K562 (cell line): ENCODE measurements around the gene CHST2. TPM values are rescaled to one million over a fixed set of nuclear protein-coding genes. Genes with fewer than 3 reads are reported as not detected.

Source experiments
- BRCA1 ChIP-seq, 2 experiments: fragments of 450-650 bp in 1 of 2; sonication (generic) in 1 of 2; formaldehyde crosslinking in 1 of 2; IDR thresholded peaks; 2 replicates each; pipeline versions ENCODE4 v1.5.0 to v1.6.1; 2017 to 2020; ENCODE audit warnings: mild to moderate bottlenecking in 1 of 2, missing genetic modification reagents in 1 of 2
- CTCFL ChIP-seq: IDR thresholded peaks from 2 replicates; pipeline ENCODE4 v1.6.1; 2011; ENCODE audit warnings: borderline replicate concordance, low read depth, mild to moderate bottlenecking, moderate library complexity, low read length; ENCODE audit not compliant: insufficient read depth, poor library complexity, severe bottlenecking
- EP400 ChIP-seq: fragments of 450-650 bp; IDR thresholded peaks from 2 replicates; pipeline ENCODE4 v1.6.1; 2017; ENCODE audit warnings: antibody characterized with exemption, mild to moderate bottlenecking, moderate library complexity
- FOXM1 ChIP-seq, 2 experiments: fragments of 450-650 bp in 1 of 2; sonication (generic) in 1 of 2; formaldehyde crosslinking in 1 of 2; IDR thresholded peaks; 2 replicates each; pipeline versions ENCODE4 v1.6.1 to v1.9.0; 2017 to 2022; ENCODE audit warnings: low read depth in 2 of 2, mild to moderate bottlenecking in 2 of 2, missing genetic modification reagents in 1 of 2, moderate library complexity in 1 of 2
- GTF3C2 ChIP-seq: IDR thresholded peaks from 3 replicates; pipeline ENCODE4 v1.6.1; 2011; ENCODE audit warnings: borderline replicate concordance, mild to moderate bottlenecking, moderate library complexity; ENCODE audit not compliant: insufficient read length; ENCODE audit errors: extremely low read depth
- HDAC6 ChIP-seq: IDR thresholded peaks from 2 replicates; pipeline ENCODE4 v1.6.1; 2012; ENCODE audit warnings: low read depth, mild to moderate bottlenecking, control low read depth, inconsistent platforms, low read length, moderate library complexity
- HES1 ChIP-seq: fragments of 450-650 bp; IDR thresholded peaks from 2 replicates; pipeline ENCODE4 v1.6.1; 2016; ENCODE audit warnings: low read depth, mild to moderate bottlenecking, moderate library complexity
- HLTF ChIP-seq: fragments of 450-650 bp; IDR thresholded peaks from 2 replicates; pipeline ENCODE4 v1.6.1; 2016
- HMGN3 ChIP-seq: IDR thresholded peaks from 2 replicates; pipeline ENCODE4 v1.6.1; 2011; ENCODE audit warnings: borderline replicate concordance, low read depth, mild to moderate bottlenecking, mixed read lengths, low read length; ENCODE audit not compliant: insufficient read length; ENCODE audit errors: extremely low read depth
- HOXB6 ChIP-seq: fragments of 250-450 bp; sonication (Bioruptor Pico); IDR thresholded peaks from 2 replicates; pipeline ENCODE4 v1.5.1; 2022; ENCODE audit warnings: mild to moderate bottlenecking, borderline replicate concordance
- ILF3 ChIP-seq: fragments of 450-650 bp; IDR thresholded peaks from 2 replicates; pipeline ENCODE4 v1.6.1; 2018; ENCODE audit warnings: antibody characterized with exemption, mild to moderate bottlenecking, moderate library complexity, borderline replicate concordance
- MAFK ChIP-seq: IDR thresholded peaks from 2 replicates; pipeline ENCODE4 v1.6.1; 2011; ENCODE audit warnings: low read length, improper control_type of control experiment
- NR3C1 ChIP-seq: sonication (generic); formaldehyde crosslinking; IDR thresholded peaks from 2 replicates; pipeline ENCODE4 v1.8.1; 2022; ENCODE audit warnings: missing genetic modification reagents
- PHF8 ChIP-seq: fragments of 200-600 bp; sonication (generic); IDR thresholded peaks from 2 replicates; pipeline ENCODE4 v1.6.1; 2012; ENCODE audit warnings: mixed run types, mild to moderate bottlenecking, inconsistent platforms, low read length, moderate library complexity, borderline replicate concordance
- RBM25 ChIP-seq: fragments of 200-400 bp; formaldehyde crosslinking; IDR thresholded peaks from 2 replicates; pipeline ENCODE4 v1.6.1; 2018; ENCODE audit warnings: low read length, low read depth, moderate library complexity; ENCODE audit not compliant: severe bottlenecking
- ZFP30 ChIP-seq: fragments of 250-450 bp; sonication (Bioruptor Pico); IDR thresholded peaks from 2 replicates; pipeline ENCODE4 v1.8.0; 2022; ENCODE audit warnings: moderate library complexity, mild to moderate bottlenecking, inconsistent platforms, borderline replicate concordance
- ZFP36 ChIP-seq: fragments of 150-350 bp; IDR thresholded peaks from 2 replicates; pipeline ENCODE4 v1.6.1; 2018; ENCODE audit warnings: low read length, low read depth; ENCODE audit not compliant: partially characterized antibody
- ZNF165 ChIP-seq: fragments of 250-450 bp; sonication (Bioruptor Pico); IDR thresholded peaks from 2 replicates; pipeline ENCODE4 v1.4.0; 2020; ENCODE audit warnings: borderline replicate concordance
- ZNF395 ChIP-seq: fragments of 200-800 bp; sonication (Bioruptor generic); IDR thresholded peaks from 2 replicates; pipeline ENCODE4 v1.6.1; 2017; ENCODE audit warnings: missing genetic modification characterization, missing compliant biosample characterization
- ZZZ3 ChIP-seq: fragments of 450-650 bp; IDR thresholded peaks from 2 replicates; pipeline ENCODE4 v1.6.1; 2016; ENCODE audit warnings: antibody characterized with exemption, mild to moderate bottlenecking, moderate library complexity
- polyA plus RNA-seq, 8 experiments: library from polyadenylated mRNA; depleted of rRNA in 4 of 8; stranded (reverse) in 5 of 8; unstranded in 3 of 8; fragments of >200 nt; fragmentation: Nextera tagmentation in 2 of 8; fragmentation: Illumina TruSeq in 1 of 8; extraction: Ambion mirVana in 2 of 8; extraction: Trizol in 1 of 8; gene quantifications; 2 replicates each; pipeline versions ENCODE4 v1.2.1 to v1.2.3, GENCODE V29; 2011 to 2014; ENCODE audit warnings: inconsistent platforms in 1 of 8, missing spikeins in 1 of 8
- total RNA-seq, 7 experiments: library from RNA; depleted of rRNA in 6 of 7; stranded (reverse); fragments of >200 nt in 6 of 7; fragmentation: Illumina TruSeq in 2 of 7; extraction: Trizol in 2 of 7; gene quantifications; 2 replicates each; pipeline versions ENCODE4 v1.2.1 to v1.2.3, GENCODE V29; 2011 to 2021; ENCODE audit warnings: low replicate concordance in 1 of 7

Gene CHST2
- total and polyA plus RNA-seq, 9 of the 15 experiments (the other 6 are each of a cell fraction or from before 2014, with no cell fraction given): 3.4 to 60.3 (median 13.9) TPM

GRCh38 chr3:143120716-143121240 is 1.2 kb downstream of the CHST2 start (continued):
- TF ChIP-seq HDAC6 (0 out of 2 replicates have a peak, but pooled peaks have one; percentile 55), ILF3 (no peak), HES1 (no peak), PHF8 (0 out of 2 replicates have a peak, but pooled peaks have one; percentile 4), GTF3C2 (peak; percentile 11), RBM25 (peak; percentile 76), BRCA1 (IDR thresholded peaks at IDR 0.05) (no peak), BRCA1 (CRISPR knock-in tag; IDR thresholded peaks at IDR 0.05) (no peak), HLTF (no peak), ZFP30 (CRISPR knock-in tag) (no peak), ZZZ3 (no peak), FOXM1 (IDR thresholded peaks at IDR 0.05; ENCODE audit: low read depth) (no peak), FOXM1 (CRISPR knock-in tag; IDR thresholded peaks at IDR 0.05; ENCODE audit: low read depth) (peak; percentile 32; the same call in 1 of the 2 replicates), NR3C1 (CRISPR knock-in tag) (no peak), HOXB6 (CRISPR knock-in tag) (no peak), ZNF395 (0 out of 2 replicates have a peak, but pooled peaks have one; percentile 2), ZFP36 (peak; percentile 92), ZNF165 (CRISPR knock-in tag) (no peak), HMGN3 (no peak), MAFK (no peak), EP400 (no peak), CTCFL (no peak)
